ENCODE measurements around the gene PPP2R1A. TPM values are rescaled to one million over a fixed set of nuclear protein-coding genes. Genes with fewer than 3 reads are reported as not detected.
"Not testable (repeated sequence)": the region's sequence is repeated elsewhere in the genome, so short reads cannot be mapped to it uniquely, and the experiment has no call there.

Gene PPP2R1A
- total RNA-seq, 1 donor from 2014 or later, result 184 TPM

DNA sequence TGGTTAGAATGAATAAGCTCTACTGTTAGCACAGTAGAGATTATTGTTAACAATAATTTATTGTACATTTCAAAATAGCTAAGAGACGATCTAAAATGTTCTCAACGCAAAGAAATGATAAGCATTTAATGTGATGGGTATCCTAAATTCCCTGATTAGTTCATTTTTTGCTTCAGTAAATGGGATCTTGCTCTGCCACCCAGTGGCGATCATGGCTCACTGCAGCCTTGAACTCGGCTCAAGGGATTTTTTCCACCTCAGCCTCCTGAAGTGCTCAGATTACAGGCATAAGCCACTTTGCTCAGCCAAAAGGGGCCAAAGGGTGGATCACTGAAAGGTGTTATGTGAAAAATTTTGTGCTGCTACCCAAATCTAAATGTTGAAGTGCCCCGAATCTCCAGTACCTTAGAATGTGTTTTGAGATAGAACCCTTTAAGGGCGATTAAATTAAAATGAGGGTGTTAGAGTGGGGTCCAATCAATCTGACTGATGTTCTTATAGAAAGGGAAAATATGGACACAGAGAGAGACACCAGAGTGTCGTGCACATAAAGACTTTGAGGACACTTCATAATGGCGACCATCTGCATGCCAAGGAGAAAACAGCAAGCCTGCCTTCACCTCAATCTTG, 48.0 kb downstream of the PPP2R1A start:
- no peak for DNase-seq (ENCODE audit: low spot score)

DNA sequence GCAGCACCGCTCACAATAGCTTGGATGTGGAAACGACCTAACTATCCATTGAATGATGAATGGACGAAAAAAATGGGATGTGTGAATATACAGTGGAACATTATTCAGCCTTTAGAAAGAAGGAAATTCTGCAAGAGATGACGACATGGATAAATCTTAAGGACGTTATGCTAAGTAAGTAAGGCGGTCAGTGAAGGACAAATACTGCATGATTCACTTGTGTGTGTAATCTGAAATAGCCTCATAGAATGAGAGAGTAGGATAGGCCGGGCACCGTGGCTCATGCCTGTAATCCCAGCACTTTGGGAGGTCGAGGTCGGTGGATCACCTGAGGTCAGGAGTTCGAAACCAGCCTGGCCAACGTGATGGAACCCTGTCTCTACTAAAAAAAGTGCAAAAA, 54.2 kb downstream of the PPP2R1A start:
- no peak for DNase-seq (ENCODE audit: low spot score)

DNA sequence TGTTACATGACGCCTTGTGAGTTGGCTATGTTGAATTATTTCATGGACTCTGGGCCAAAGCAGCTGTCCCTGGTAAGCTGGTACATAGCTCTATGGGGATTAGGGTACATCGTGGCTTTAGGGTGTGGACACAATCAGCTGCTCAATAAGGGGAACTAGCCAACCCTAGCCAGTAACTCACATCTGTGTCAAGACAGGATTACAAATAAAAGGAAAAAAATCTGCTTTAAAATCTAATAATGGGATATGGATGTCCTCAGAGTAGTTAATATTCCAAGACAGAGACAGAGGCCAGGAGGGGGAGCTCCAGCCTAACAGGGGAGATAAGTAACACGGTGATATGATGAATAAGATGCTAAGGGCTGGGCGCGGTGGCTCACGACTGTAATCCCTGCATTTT, 58.4 kb downstream of the PPP2R1A start:
- DNase-seq (ENCODE audit: low spot score), result no peak

DNA sequence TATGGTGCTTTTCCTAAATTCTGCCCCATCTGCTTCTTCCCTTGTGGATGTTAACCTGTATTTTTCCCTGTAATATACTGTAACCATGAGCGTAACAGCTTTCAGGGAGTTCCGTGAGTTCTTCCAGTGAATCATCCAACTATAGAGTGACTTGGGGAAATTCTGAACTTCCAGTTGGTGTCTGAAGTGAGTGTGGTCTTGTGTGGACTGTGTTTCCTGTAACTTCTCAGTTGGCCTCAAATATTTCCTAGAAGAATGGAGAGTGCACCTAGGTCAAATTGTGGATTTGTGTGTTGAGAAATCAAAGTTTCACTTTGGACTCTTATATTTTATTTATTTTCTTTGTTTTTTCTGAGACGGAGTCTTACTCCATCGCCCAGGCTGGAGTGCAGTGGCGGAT, 68.6 kb downstream of the PPP2R1A start:
- DNase-seq (ENCODE audit: low spot score), result no peak

DNA sequence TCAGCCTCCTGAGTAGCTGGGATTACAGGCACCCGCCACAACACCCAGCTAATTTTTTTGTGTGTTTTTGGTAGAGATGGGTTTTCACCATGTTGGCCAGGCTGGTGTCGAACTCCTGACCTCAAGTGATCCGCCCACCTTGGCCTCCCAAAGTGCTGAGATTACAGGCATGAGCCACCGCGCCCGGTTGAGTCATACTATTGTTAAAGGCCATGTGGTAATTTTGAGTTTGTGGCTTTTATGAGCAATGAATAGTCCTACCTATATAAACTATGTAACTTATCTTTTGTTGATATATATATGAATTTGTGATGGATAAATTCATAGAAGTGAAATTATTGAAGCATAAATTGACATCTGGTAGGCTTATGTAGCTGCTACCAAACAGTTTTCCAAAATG, 75.7 kb downstream of the PPP2R1A start:
- not testable (repeated sequence) for DNase-seq (ENCODE audit: low spot score)

DNA sequence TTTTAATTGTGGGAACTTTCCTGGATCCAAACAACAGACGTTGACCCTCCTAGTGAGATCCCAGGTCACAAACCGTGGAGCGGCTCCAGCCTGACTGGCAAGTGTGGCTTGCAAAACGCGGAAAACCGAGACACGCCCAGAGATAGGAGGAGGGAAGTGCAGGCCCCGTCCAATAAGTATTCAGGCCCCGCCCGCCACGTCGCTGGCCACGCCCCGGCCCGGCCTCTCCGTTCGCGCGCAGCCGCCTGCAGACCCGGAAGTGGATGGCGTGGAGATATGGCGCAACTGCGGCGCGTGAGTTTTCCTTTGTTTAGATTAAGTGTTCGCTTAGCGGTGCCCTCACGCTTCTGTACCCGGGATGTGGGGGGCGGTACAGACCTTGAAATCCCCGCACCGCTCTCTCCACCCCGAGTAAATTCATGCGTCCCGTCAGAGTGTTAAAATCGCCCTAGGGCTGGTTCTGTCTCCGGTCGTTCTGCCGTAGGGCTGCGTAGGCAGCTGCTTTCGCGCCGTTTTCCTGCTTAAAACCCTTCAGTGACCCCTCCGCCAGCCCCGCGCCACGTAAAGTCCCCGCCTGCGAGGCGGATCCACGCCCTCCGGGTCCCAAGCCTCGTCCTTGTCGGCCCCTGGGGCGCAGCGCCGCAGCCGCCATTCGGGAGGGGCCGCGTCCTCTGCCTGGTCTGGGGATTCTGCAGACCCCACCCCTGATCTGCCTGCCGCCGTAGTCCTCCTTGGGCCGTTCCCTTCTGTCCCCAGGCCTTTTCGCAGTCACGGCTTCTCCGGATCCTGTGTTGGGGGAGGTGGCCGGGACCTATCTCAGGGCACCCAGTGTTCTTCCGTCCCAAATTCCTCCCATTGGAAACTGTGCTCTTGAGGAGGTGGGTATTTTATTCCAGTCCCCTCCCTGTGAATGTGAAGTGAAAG, 79.7 kb downstream of the PPP2R1A start, which contains the start of gene ZNF766:
TSS of gene ZNF766 (plus strand) at position 250 of the 924 bp plus-strand sequence. CDS start at position 277, 27 bp downstream.
- peak; percentile 99 for DNase-seq (ENCODE audit: low spot score)

DNA sequence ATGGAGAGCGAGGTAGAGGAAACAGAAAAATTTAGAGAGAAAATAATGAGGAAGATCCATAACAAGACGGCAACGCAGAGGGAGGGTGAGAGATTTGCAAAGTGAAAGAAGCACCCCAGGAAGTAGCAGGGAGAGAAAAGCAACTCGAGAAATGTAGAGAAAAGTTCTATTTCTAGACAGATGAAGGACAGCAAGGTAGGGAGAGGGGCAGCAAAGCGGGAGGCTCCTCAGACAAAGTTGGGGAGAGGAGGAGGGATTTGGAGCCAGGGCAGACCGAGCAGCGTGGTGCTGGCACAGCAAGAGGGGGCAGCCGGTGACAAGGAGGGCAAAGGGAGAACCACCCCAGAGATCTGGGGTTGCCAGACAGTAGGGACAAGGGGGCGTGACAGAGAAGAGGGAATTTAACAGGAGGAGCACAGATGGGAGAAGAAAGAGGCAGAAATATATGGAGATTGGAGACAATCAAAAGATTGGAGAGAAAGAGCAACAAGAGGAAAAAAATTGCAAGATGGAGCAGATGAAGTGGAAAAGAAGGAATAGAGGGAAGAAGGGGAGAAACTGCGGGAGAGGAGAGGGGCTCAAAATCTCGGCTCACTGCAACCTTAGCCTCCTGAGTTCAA, 80.5 kb downstream of the PPP2R1A start:
- no peak for DNase-seq (ENCODE audit: low spot score)

DNA sequence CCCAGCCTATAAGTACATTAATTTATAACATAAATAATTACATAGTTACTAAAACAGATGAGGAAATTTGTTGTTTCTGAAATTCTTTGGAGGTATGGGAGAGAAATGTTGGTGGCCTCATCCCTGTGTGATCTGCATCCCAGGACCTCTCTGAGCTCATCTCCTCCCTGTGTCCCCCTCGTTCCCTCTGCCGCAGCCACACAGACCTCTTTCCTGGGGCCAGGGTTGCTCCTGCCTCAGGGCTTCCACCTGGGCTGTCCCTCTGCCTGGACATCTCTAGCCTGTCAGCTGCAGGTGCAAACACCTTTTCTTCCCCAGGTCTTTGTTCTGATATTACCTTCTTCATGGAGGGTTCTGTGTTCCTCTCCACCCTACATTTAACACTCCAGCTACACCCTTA, 83.4 kb downstream of the PPP2R1A start:
- no peak for DNase-seq (ENCODE audit: low spot score)

DNA sequence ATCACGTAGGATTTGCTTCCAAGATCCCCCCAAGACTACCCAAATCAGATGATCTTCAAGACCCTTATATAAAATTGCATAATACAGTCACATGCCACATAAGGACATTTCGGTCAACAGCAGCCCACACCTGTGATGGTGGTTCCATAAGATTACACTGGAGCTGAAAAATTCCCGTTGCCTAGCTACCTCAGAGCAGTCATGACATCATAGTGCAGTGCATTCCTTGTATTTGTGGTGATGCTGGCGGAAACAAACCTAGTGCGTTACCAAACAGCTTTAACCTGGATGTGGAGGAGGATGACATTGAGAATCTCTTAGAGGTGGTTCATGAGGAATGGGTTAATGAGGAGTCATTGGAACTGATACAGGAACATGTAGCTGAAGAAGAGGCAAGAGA, 84.3 kb downstream of the PPP2R1A start:
- no peak for DNase-seq (ENCODE audit: low spot score)

DNA sequence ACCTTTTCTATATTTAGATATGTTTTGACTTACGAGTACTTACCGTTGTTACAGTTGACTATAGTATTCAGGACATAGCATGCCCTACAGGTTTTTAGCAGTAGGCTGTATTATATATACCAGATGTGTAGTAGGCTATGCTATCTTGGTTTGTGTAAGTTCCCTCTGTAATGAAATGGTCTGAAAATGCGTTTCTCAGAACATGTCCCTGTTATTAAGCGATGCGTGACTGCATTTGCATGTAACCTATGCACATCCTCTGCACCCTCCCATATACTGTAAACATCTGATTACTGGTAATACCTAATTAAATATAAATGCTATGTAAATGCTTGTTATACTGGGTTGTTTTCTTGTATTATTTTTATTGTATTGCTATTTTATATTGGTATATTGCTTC, 86.1 kb downstream of the PPP2R1A start:
- no peak for DNase-seq (ENCODE audit: low spot score)

DNA sequence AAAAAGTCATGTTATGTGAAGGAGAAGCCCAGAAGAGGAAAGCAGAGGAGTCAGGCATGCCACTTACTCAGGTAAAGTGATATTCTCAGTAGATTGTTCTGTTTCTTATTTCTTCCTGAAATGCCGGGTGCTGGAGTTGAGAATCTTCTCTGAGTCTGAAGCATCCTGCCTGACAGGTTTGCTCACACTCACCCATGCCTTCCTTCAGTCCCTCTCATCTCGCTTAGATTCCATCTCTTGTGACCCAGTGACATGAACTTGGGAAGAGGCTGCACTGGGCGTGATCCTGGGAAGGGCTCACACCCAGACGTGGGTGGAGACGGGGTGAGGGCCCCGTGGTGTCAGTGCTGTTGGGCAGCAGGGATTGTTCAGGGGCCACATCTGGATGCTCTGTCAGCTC, 87.6 kb downstream of the PPP2R1A start:
- no peak for DNase-seq (ENCODE audit: low spot score)

Small RNAs within 50 kb of the gene (microRNA-seq; reads per million reads assigned to microRNA genes)
- gene MIR6801 (ENCODE audit: borderline number of aligned reads), result not detected

Other genes starting within 250 kb of the PPP2R1A start
- 9.7 TPM for gene ZNF350, start 203.2 kb upstream of the PPP2R1A start, total RNA-seq
- gene ZNF615, start 181.8 kb upstream of the PPP2R1A start, total RNA-seq, result 6.3 TPM
- 7.4 TPM for gene ZNF614, start 161.7 kb upstream of the PPP2R1A start, total RNA-seq
- 13.6 TPM for gene ZNF432, start 141.2 kb upstream of the PPP2R1A start, total RNA-seq
- gene ZNF841, start 94.3 kb upstream of the PPP2R1A start, total RNA-seq, result 17.9 TPM
- 7.2 TPM for gene ZNF616, start 50.1 kb upstream of the PPP2R1A start, total RNA-seq
- gene ZNF836, start 18.4 kb upstream of the PPP2R1A start, total RNA-seq, result 8.2 TPM
- gene ZNF766, start 79.5 kb downstream of the PPP2R1A start, total RNA-seq, result 10.1 TPM
- gene ZNF480, start 107.1 kb downstream of the PPP2R1A start, total RNA-seq, result 10.1 TPM
- gene ZNF610, start 146.2 kb downstream of the PPP2R1A start, total RNA-seq, result 1.1 TPM
- gene ZNF880, start 179.9 kb downstream of the PPP2R1A start, total RNA-seq, result 13.6 TPM
- gene ZNF528, start 207.8 kb downstream of the PPP2R1A start, total RNA-seq, result 11.0 TPM
- not detected for gene ZNF534, start 239.1 kb downstream of the PPP2R1A start, total RNA-seq